ENCODE measurements around the gene ADAMTSL5. TPM values are rescaled to one million over a fixed set of nuclear protein-coding genes. Genes with fewer than 3 reads are reported as not detected.
A peak's percentile ranks its signal among the peaks of the same experiment; 100 is the strongest.

The ADAMTSL5 gene
- total and polyA plus RNA-seq, 9 of the 15 experiments (the other 6 are each of a cell fraction or from before 2014, with no cell fraction given), result 1.0 to 11.6 (median 4.1) TPM

- TF ChIP-seq USF1 (CRISPR knock-in tag; IDR thresholded peaks at IDR 0.05), result peak; percentile 69
- 0 out of 2 replicates have a peak, but pooled peaks have one; percentile 49 for TF ChIP-seq ZNF57 (CRISPR knock-in tag; IDR thresholded peaks at IDR 0.05)
- TF ChIP-seq MCM5 (IDR thresholded peaks at IDR 0.05; ENCODE audit: low read depth), result no peak
- no peak for TF ChIP-seq ZNF407 (IDR thresholded peaks at IDR 0.05; ENCODE audit: low read depth)
- no peak for TF ChIP-seq PML (IDR thresholded peaks at IDR 0.05; ENCODE audit: low read length)
- no peak for TF ChIP-seq CBFA2T2 (conservative IDR thresholded peaks at IDR 0.05)
- TF ChIP-seq NCOA4 (IDR thresholded peaks at IDR 0.05; ENCODE audit: partially characterized antibody), result no peak
- no peak for TF ChIP-seq MTF1 (CRISPR knock-in tag; IDR thresholded peaks at IDR 0.05; ENCODE audit: borderline replicate concordance)
- peak; percentile 72; the same call in 1 of the 2 replicates for TF ChIP-seq POLR2A (conservative IDR thresholded peaks at IDR 0.05)
- no peak for TF ChIP-seq ZNF518B (CRISPR knock-in tag; IDR thresholded peaks at IDR 0.05)
- no peak for TF ChIP-seq CEBPB (tag; IDR thresholded peaks at IDR 0.05)
- no peak for TF ChIP-seq MEF2D (tag; conservative IDR thresholded peaks at IDR 0.05; ENCODE audit: low read depth)
- TF ChIP-seq THRAP3 (IDR thresholded peaks at IDR 0.05; ENCODE audit: borderline replicate concordance), result no peak
- no peak for TF ChIP-seq THRB (CRISPR knock-in tag; conservative IDR thresholded peaks at IDR 0.05)
- TF ChIP-seq HNRNPLL (IDR thresholded peaks at IDR 0.05; ENCODE audit: low read depth, low read length, poor library complexity, severe bottlenecking), result peak; percentile 39
These were observed 4.9 kb downstream of the ADAMTSL5 start (continued) for GRCh38 chr19:1507763-1508506.
